WTC11 (cell line): Measurements from ENCODE around the gene MSLN.

Experiments used
- CTCF ChIP-seq: fragments of 200-600 bp; IDR thresholded peaks from 2 replicates; pipeline ENCODE4 v1.8.0; 2022; ENCODE audit warnings: antibody characterized with exemption
- EMX1 ChIP-seq: fragments of 250-450 bp; sonication (Bioruptor Pico); IDR thresholded peaks from 2 replicates; pipeline ENCODE4 v1.8.0; 2021; ENCODE audit warnings: mild to moderate bottlenecking
- IRF2 ChIP-seq: sonication (generic); formaldehyde crosslinking; IDR thresholded peaks from 2 replicates; pipeline ENCODE4 v1.8.0; 2022; ENCODE audit warnings: low read depth, missing genetic modification reagents, borderline replicate concordance
- ZNF219 ChIP-seq: sonication (generic); formaldehyde crosslinking; IDR thresholded peaks from 2 replicates; pipeline ENCODE4 v1.8.0; 2023; ENCODE audit warnings: missing genetic modification reagents, mild to moderate bottlenecking, borderline replicate concordance

- TF ChIP-seq CTCF: no peak
- TF ChIP-seq EMX1 (CRISPR knock-in tag): no peak
- no peak for TF ChIP-seq ZNF219
- no peak for TF ChIP-seq IRF2 (CRISPR knock-in tag)
These were observed 2.2 kb downstream of the MSLN start for GRCh38 chr16:762595-763268.
